ENCODE results near the gene LPGAT1. TPM values are rescaled to one million over a fixed set of nuclear protein-coding genes. Genes with fewer than 3 reads are reported as not detected.

The LPGAT1 gene
- total RNA-seq, 3 donors from 2014 or later (not counting 1 experiment from before 2014, with no cell fraction given) = 58.6 to 76.3 (median 71.5) TPM

DNA sequence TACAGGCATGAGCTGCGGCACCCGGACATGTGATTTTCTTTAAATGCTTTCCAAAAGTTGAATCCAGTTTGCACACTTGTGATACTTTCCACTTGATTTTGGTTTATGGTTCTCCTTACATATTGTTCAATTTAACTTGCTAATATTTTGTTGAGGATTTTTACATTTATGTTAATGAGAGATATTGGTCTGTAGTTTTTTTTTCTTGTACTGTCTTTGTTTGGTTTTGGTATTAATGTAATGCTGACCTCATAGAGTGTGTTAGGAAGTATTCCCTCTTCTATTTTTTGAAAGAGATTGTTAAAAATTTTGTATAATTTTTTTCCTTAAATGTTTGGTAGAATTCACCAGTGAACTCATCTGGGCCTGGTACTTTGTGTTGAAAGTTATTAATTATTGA is 34.6 kb upstream of the LPGAT1 start:
- Mint-ChIP-seq H3K4me3 (no peak overlapping the region), H3K36me3 (peaks cover 7% of the 10 kb centered on the region), H3K27me3 (ENCODE audit: low read depth in 2 of 2) (peaks cover 8 to 15% of the 10 kb centered on the region in 2 donors), H3K4me1 (peaks cover 8 to 12% of the 10 kb centered on the region in 2 donors), H3K27ac (no peak overlapping the region), H3K9me3 (peaks cover 2 to 6% of the 10 kb centered on the region in 2 donors)
- Histone ChIP-seq H3K27ac (ENCODE audit: low read length) (no peak overlapping the region), H3K9me3 (ENCODE audit: control insufficient read depth, insufficient read depth, low read length) (no peaks in the 10 kb centered on the region), H3K4me1 (ENCODE audit: control insufficient read depth, insufficient read depth, low read length) (no peaks in the 10 kb centered on the region), H3K27me3 (ENCODE audit: control insufficient read depth, insufficient read depth, low read length) (peaks cover 2% of the 10 kb centered on the region), H3K36me3 (ENCODE audit: control insufficient read depth, insufficient read depth, low read length) (no peaks in the 10 kb centered on the region), H3K4me3 (ENCODE audit: low read length) (no peak overlapping the region)
- DNase-seq = no peak
- WGBS (ENCODE audit: insufficient coverage) = 97% methylated on average over 2 of the region's 2 CpGs
- intact Hi-C loops (cut with micrococcal nuclease) = no loop called here
- no peak for ATAC-seq
- TF ChIP-seq, protein P1, sequence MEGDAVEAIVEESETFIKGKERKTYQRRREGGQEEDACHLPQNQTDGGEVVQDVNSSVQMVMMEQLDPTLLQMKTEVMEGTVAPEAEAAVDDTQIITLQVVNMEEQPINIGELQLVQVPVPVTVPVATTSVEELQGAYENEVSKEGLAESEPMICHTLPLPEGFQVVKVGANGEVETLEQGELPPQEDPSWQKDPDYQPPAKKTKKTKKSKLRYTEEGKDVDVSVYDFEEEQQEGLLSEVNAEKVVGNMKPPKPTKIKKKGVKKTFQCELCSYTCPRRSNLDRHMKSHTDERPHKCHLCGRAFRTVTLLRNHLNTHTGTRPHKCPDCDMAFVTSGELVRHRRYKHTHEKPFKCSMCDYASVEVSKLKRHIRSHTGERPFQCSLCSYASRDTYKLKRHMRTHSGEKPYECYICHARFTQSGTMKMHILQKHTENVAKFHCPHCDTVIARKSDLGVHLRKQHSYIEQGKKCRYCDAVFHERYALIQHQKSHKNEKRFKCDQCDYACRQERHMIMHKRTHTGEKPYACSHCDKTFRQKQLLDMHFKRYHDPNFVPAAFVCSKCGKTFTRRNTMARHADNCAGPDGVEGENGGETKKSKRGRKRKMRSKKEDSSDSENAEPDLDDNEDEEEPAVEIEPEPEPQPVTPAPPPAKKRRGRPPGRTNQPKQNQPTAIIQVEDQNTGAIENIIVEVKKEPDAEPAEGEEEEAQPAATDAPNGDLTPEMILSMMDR (IDR thresholded peaks at IDR 0.05) = no peak

DNA sequence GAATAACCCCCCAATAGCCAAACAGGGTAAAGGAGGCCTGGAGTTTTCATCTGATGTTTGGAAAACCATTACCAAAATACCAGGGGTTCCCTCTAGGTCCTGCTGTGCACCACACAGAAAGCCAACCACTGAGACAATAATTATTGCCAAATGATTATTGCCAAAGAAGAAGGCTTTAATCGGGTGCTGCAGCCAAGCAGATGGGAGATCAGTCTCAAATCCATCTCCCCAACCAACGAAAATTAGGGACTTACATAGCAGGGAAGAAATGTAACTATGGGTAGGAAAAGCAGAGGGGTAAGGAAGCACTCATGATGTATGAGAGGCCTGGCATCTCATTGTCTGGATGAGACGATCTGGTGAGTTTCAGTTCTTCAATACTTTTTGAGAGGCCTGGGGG is 28.8 kb upstream of the LPGAT1 start:
- no peak overlapping the region for H3K27ac Mint-ChIP-seq
- H3K9me3 Mint-ChIP-seq = peaks cover 0 to 2% of the 10 kb centered on the region in 2 donors
- TF ChIP-seq, protein P1 (IDR thresholded peaks at IDR 0.05) = no peak
- no peak for DNase-seq
- Histone ChIP-seq H3K27ac (ENCODE audit: low read length) (no peak overlapping the region), H3K27me3 (ENCODE audit: control insufficient read depth, insufficient read depth, low read length) (no peaks in the 10 kb centered on the region), H3K4me3 (ENCODE audit: low read length) (no peak overlapping the region), H3K4me1 (ENCODE audit: control insufficient read depth, insufficient read depth, low read length) (no peaks in the 10 kb centered on the region), H3K9me3 (ENCODE audit: control insufficient read depth, insufficient read depth, low read length) (no peaks in the 10 kb centered on the region), H3K36me3 (ENCODE audit: control insufficient read depth, insufficient read depth, low read length) (no peaks in the 10 kb centered on the region)
- no peak overlapping the region for H3K4me3 Mint-ChIP-seq
- peaks cover 8 to 12% of the 10 kb centered on the region in 2 donors for H3K4me1 Mint-ChIP-seq
- intact Hi-C loops (cut with micrococcal nuclease) = no loop called here
- 82% methylated on average over 2 of the region's 3 CpGs for WGBS (ENCODE audit: insufficient coverage)
- no peaks in the 10 kb centered on the region for H3K36me3 Mint-ChIP-seq
- ATAC-seq = no peak
- H3K27me3 Mint-ChIP-seq (ENCODE audit: low read depth in 2 of 2) = peaks cover 3 to 6% of the 10 kb centered on the region in 2 donors

DNA sequence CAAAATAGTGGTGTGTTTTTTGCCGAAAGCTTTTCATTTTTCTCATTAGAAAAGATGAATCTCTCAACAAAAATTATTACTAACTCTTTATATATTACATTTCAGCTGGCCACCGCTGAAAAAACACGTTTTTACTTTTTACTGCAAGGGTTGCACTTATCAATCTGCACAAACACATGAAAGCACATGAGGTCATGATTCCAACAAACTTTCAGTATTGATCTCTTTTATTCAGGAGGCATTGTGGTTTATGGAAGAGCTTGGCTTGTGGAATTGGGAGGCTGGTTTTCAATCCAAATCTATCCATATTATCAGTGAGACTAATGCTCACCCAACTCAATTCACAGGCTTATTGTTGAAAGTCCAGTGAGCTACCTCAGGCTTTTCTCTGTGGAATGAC is 20.6 kb upstream of the LPGAT1 start:
- Histone ChIP-seq H3K36me3 (ENCODE audit: control insufficient read depth, insufficient read depth, low read length) (no peaks in the 10 kb centered on the region), H3K27ac (ENCODE audit: low read length) (no peak overlapping the region), H3K4me1 (ENCODE audit: control insufficient read depth, insufficient read depth, low read length) (no peaks in the 10 kb centered on the region), H3K9me3 (ENCODE audit: control insufficient read depth, insufficient read depth, low read length) (no peaks in the 10 kb centered on the region), H3K4me3 (ENCODE audit: low read length) (no peak overlapping the region), H3K27me3 (ENCODE audit: control insufficient read depth, insufficient read depth, low read length) (no peaks in the 10 kb centered on the region)
- TF ChIP-seq, protein P1 (IDR thresholded peaks at IDR 0.05) = no peak
- Mint-ChIP-seq H3K4me1 (no peaks in the 10 kb centered on the region), H3K27ac (no peak overlapping the region), H3K36me3 (no peaks in the 10 kb centered on the region), H3K9me3 (no peaks in the 10 kb centered on the region), H3K27me3 (ENCODE audit: low read depth in 2 of 2) (peaks cover 0 to 15% of the 10 kb centered on the region in 2 donors), H3K4me3 (no peak overlapping the region)
- ATAC-seq (no peak), DNase-seq (no peak)
- 53% methylated on average over 3 of the region's 3 CpGs for WGBS (ENCODE audit: insufficient coverage)
- intact Hi-C loops (cut with micrococcal nuclease) = no loop called here

Measured in natural killer cell (primary cell).